GM23338 (cell line): ENCODE results near the gene PDE3B. TPM values are rescaled to one million over a fixed set of nuclear protein-coding genes. Genes with fewer than 3 reads are reported as not detected.

Experiments used
- ATAC-seq: fragments of 200-7000 bp; cut with Tn5 transposase; 3 replicates; pipeline ENCODE4 v1.9.1; 2020
- DNase-seq: peaks from one replicate; pipeline ENCODE4 v3.0.0-alpha.2; 2015; ENCODE audit warnings: low spot score
- H2AFZ ChIP-seq: fragments of 200-600 bp; sonication (generic); 2 replicates; pipeline ENCODE4 v1.8.0; 2016; ENCODE audit warnings: antibody characterized with exemption, mild to moderate bottlenecking, moderate library complexity
- H3F3A ChIP-seq: fragments of 200-600 bp; sonication (generic); replicated peaks from 2 replicates; pipeline ENCODE4 v1.8.0; 2017; ENCODE audit warnings: antibody characterized with exemption, mixed run types, low read depth
- H3K27ac ChIP-seq: fragments of 200-600 bp; sonication (generic); 2 replicates; pipeline ENCODE4 v1.6.1; 2016; ENCODE audit warnings: low read depth
- H3K27me3 ChIP-seq: fragments of 200-600 bp; sonication (generic); 2 replicates; pipeline ENCODE4 v1.8.0; 2016; ENCODE audit warnings: mild to moderate bottlenecking, mixed run types, moderate library complexity; ENCODE audit not compliant: insufficient read depth
- H3K36me3 ChIP-seq: fragments of 200-600 bp; sonication (generic); 2 replicates; pipeline ENCODE4 v1.8.0; 2016; ENCODE audit warnings: mild to moderate bottlenecking; ENCODE audit not compliant: insufficient read depth
- H3K4me1 ChIP-seq: fragments of 200-600 bp; sonication (generic); 2 replicates; pipeline ENCODE4 v1.8.0; 2016; ENCODE audit warnings: mild to moderate bottlenecking, moderate library complexity; ENCODE audit not compliant: insufficient read depth
- H3K4me2 ChIP-seq: fragments of 200-600 bp; sonication (generic); 2 replicates; pipeline ENCODE4 v1.7.1; 2017; ENCODE audit warnings: mixed run types
- H3K4me3 ChIP-seq: fragments of 200-600 bp; sonication (generic); 2 replicates; pipeline ENCODE4 v1.6.1; 2016; ENCODE audit warnings: mixed run types
- H3K79me2 ChIP-seq: fragments of 200-600 bp; sonication (generic); replicated peaks from 2 replicates; pipeline ENCODE4 v1.8.0; 2017; ENCODE audit warnings: mild to moderate bottlenecking; ENCODE audit not compliant: insufficient read depth
- H3K9me2 ChIP-seq: fragments of 200-600 bp; sonication (generic); 2 replicates; pipeline ENCODE4 v1.8.0; 2017; ENCODE audit not compliant: insufficient read depth
- H4K20me1 ChIP-seq: fragments of 200-600 bp; sonication (generic); replicated peaks from 2 replicates; pipeline ENCODE4 v1.8.0; 2017; ENCODE audit warnings: mild to moderate bottlenecking; ENCODE audit not compliant: insufficient read depth
- H3K27ac Mint-ChIP-seq: 2 replicates; pipeline ENCODE4 v1.8.0; 2020; ENCODE audit warnings: inconsistent platforms, mild to moderate bottlenecking, moderate library complexity, mixed read lengths
- H3K27me3 Mint-ChIP-seq: 3 replicates; pipeline ENCODE4 v1.8.0; 2022; ENCODE audit warnings: low read depth, mild to moderate bottlenecking, moderate library complexity, mixed read lengths, inconsistent platforms; ENCODE audit not compliant: insufficient read depth, poor library complexity
- H3K36me3 Mint-ChIP-seq: 3 replicates; pipeline ENCODE4 v1.8.0; 2021; ENCODE audit warnings: low read depth, mild to moderate bottlenecking, inconsistent platforms, moderate library complexity, mixed read lengths
- H3K4me1 Mint-ChIP-seq: 3 replicates; pipeline ENCODE4 v1.8.0; 2020; ENCODE audit warnings: mild to moderate bottlenecking, inconsistent platforms, mixed read lengths
- H3K4me3 Mint-ChIP-seq: 3 replicates; pipeline ENCODE4 v1.8.0; 2021; ENCODE audit warnings: moderate library complexity, mild to moderate bottlenecking, inconsistent platforms, mixed read lengths
- H3K9me3 Mint-ChIP-seq: 3 replicates; pipeline ENCODE4 v1.8.0; 2020; ENCODE audit warnings: moderate library complexity, mild to moderate bottlenecking, inconsistent platforms, mixed read lengths
- CREB1 ChIP-seq: fragments of 250-450 bp; sonication (Bioruptor Pico); IDR thresholded peaks from 2 replicates; pipeline ENCODE4 v1.5.0; 2020; ENCODE audit warnings: low read depth, mild to moderate bottlenecking, moderate library complexity
- EZH2phosphoT487 ChIP-seq: fragments of 200-600 bp; sonication (generic); IDR thresholded peaks from one replicate; pipeline ENCODE4 v1.8.1; 2018; ENCODE audit warnings: antibody characterized with exemption; ENCODE audit not compliant: unreplicated experiment
- NANOG ChIP-seq: IDR thresholded peaks from 2 replicates; pipeline ENCODE4 v1.6.1; 2016; ENCODE audit warnings: antibody characterized with exemption, borderline replicate concordance
- ZNF331 ChIP-seq: fragments of 250-450 bp; sonication (Bioruptor Pico); IDR thresholded peaks from 2 replicates; pipeline ENCODE4 v1.5.0; 2020; ENCODE audit warnings: low read depth, mild to moderate bottlenecking, moderate library complexity
- polyA plus RNA-seq: library from polyadenylated mRNA; unstranded; fragments of >200 nt; fragmentation: Nextera tagmentation; extraction: Ambion mirVana; gene quantifications from 2 replicates; pipeline ENCODE4 v1.2.1, GENCODE V29; 2016
- total RNA-seq: library from RNA; depleted of rRNA; stranded (reverse); fragments of >200 nt; shearing (Covaris generic); gene quantifications from 2 replicates; pipeline ENCODE4 v1.2.3, GENCODE V29; 2014
- TF ChIP-seq, protein P1 (sequence below): fragments of 250-450 bp; sonication (Bioruptor Pico); IDR thresholded peaks from 2 replicates; pipeline ENCODE4 v1.5.0; 2020; ENCODE audit warnings: mild to moderate bottlenecking, moderate library complexity
- TF ChIP-seq, protein P2 (sequence below), 2 experiments: fragments of 200-600 bp in 1 of 2; sonication (generic) in 1 of 2; conservative IDR thresholded peaks; 2 replicates each; pipeline versions ENCODE4 v1.5.1 to v1.6.1; 2016 to 2017; ENCODE audit warnings: antibody characterized with exemption in 2 of 2, low read depth in 2 of 2, mild to moderate bottlenecking in 2 of 2, moderate library complexity in 1 of 2

The PDE3B gene
- total and polyA plus RNA-seq, 2 experiments from 2014 or later = 4.3 to 21.3 TPM

DNA sequence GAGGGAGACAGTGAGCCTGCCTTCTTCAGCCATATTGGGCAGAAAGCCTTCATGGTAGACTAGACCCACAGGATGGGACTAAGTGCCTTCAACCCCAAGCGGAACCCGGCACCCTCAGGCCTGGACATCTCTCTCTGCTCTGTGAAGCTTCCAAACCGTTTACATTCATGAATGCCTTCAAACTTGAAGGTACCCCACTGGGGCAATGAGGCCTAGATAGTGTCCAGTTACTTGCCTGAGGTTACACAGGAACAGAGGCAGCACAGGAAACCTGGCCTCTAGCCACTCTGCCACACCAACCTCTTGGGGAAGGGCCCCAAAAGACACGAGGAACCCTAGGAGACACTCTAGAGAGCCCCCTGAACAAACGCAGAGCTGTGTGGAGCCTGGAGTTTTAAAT is 263.0 kb downstream of the PDE3B start (continued):
- TF ChIP-seq, protein P1, sequence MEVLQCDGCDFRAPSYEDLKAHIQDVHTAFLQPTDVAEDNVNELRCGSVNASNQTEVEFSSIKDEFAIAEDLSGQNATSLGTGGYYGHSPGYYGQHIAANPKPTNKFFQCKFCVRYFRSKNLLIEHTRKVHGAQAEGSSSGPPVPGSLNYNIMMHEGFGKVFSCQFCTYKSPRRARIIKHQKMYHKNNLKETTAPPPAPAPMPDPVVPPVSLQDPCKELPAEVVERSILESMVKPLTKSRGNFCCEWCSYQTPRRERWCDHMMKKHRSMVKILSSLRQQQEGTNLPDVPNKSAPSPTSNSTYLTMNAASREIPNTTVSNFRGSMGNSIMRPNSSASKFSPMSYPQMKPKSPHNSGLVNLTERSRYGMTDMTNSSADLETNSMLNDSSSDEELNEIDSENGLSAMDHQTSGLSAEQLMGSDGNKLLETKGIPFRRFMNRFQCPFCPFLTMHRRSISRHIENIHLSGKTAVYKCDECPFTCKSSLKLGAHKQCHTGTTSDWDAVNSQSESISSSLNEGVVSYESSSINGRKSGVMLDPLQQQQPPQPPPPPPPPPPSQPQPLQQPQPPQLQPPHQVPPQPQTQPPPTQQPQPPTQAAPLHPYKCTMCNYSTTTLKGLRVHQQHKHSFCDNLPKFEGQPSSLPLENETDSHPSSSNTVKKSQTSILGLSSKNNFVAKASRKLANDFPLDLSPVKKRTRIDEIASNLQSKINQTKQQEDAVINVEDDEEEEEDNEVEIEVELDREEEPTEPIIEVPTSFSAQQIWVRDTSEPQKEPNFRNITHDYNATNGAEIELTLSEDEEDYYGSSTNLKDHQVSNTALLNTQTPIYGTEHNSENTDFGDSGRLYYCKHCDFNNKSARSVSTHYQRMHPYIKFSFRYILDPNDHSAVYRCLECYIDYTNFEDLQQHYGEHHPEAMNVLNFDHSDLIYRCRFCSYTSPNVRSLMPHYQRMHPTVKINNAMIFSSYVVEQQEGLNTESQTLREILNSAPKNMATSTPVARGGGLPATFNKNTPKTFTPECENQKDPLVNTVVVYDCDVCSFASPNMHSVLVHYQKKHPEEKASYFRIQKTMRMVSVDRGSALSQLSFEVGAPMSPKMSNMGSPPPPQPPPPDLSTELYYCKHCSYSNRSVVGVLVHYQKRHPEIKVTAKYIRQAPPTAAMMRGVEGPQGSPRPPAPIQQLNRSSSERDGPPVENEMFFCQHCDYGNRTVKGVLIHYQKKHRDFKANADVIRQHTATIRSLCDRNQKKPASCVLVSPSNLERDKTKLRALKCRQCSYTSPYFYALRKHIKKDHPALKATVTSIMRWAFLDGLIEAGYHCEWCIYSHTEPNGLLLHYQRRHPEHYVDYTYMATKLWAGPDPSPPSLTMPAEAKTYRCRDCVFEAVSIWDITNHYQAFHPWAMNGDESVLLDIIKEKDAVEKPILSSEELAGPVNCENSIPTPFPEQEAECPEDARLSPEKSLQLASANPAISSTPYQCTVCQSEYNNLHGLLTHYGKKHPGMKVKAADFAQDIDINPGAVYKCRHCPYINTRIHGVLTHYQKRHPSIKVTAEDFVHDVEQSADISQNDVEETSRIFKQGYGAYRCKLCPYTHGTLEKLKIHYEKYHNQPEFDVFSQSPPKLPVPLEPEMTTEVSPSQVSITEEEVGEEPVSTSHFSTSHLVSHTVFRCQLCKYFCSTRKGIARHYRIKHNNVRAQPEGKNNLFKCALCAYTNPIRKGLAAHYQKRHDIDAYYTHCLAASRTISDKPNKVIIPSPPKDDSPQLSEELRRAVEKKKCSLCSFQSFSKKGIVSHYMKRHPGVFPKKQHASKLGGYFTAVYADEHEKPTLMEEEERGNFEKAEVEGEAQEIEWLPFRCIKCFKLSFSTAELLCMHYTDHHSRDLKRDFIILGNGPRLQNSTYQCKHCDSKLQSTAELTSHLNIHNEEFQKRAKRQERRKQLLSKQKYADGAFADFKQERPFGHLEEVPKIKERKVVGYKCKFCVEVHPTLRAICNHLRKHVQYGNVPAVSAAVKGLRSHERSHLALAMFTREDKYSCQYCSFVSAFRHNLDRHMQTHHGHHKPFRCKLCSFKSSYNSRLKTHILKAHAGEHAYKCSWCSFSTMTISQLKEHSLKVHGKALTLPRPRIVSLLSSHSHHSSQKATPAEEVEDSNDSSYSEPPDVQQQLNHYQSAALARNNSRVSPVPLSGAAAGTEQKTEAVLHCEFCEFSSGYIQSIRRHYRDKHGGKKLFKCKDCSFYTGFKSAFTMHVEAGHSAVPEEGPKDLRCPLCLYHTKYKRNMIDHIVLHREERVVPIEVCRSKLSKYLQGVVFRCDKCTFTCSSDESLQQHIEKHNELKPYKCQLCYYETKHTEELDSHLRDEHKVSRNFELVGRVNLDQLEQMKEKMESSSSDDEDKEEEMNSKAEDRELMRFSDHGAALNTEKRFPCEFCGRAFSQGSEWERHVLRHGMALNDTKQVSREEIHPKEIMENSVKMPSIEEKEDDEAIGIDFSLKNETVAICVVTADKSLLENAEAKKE (CRISPR knock-in tag) = no peak
- TF ChIP-seq CREB1 (CRISPR knock-in tag) (no peak), ZNF331 (CRISPR knock-in tag) (no peak), NANOG (no peak), EZH2phosphoT487 (no peak)

DNA sequence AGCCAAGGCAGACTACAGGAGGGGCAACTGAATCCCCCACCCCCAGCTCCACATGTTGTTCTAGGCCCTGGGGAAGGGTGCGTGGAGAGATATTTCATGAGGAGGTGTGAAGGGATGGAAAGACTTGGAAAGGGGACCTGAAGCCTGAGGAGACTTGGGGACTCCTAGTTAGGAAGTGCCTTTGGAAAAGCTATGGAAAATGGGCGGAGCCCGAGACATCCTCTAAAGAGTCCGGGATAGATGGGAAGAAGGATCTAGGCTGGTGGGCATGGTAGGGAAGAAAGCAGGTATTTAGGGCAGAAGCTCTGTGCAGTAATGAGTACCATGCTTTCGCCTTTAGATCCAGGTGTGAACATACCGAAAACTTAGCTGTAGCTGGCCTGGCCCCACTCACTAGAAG is 263.4 kb downstream of the PDE3B start:
- H3K4me1 ChIP-seq = no peaks in the 10 kb centered on the region
- H3K27me3 ChIP-seq = peaks cover 11% of the 10 kb centered on the region
- H3K36me3 ChIP-seq = no peaks in the 10 kb centered on the region
- no peak for DNase-seq
- 0 out of 3 replicates have a peak overlapping the region, but pooled peaks have one; percentile 6 for H3K4me3 Mint-ChIP-seq
- H3K9me2 ChIP-seq = no peaks in the 10 kb centered on the region
- peak overlapping the region; percentile 96; the same call in 1 of the 2 replicates for H3K4me2 ChIP-seq
- peaks cover 20% of the 10 kb centered on the region for H3K27me3 Mint-ChIP-seq
- H3F3A ChIP-seq = no peaks in the 10 kb centered on the region; the same call in 1 of the 2 replicates
- H4K20me1 ChIP-seq = no peaks in the 10 kb centered on the region
- no peaks in the 10 kb centered on the region for H3K36me3 Mint-ChIP-seq
- peaks cover 16% of the 10 kb centered on the region for H3K4me1 Mint-ChIP-seq
- no peak overlapping the region for H3K27ac Mint-ChIP-seq
- H2AFZ ChIP-seq = no peak overlapping the region
- H3K27ac ChIP-seq = no peak overlapping the region
- no peaks in the 10 kb centered on the region for H3K9me3 Mint-ChIP-seq
- no peak for ATAC-seq
- no peaks in the 10 kb centered on the region for H3K79me2 ChIP-seq
- H3K4me3 ChIP-seq = no peak overlapping the region
- TF ChIP-seq, protein P1 (CRISPR knock-in tag) = no peak
- TF ChIP-seq ZNF331 (CRISPR knock-in tag) (no peak), NANOG (no peak)
- TF ChIP-seq, protein P2, sequence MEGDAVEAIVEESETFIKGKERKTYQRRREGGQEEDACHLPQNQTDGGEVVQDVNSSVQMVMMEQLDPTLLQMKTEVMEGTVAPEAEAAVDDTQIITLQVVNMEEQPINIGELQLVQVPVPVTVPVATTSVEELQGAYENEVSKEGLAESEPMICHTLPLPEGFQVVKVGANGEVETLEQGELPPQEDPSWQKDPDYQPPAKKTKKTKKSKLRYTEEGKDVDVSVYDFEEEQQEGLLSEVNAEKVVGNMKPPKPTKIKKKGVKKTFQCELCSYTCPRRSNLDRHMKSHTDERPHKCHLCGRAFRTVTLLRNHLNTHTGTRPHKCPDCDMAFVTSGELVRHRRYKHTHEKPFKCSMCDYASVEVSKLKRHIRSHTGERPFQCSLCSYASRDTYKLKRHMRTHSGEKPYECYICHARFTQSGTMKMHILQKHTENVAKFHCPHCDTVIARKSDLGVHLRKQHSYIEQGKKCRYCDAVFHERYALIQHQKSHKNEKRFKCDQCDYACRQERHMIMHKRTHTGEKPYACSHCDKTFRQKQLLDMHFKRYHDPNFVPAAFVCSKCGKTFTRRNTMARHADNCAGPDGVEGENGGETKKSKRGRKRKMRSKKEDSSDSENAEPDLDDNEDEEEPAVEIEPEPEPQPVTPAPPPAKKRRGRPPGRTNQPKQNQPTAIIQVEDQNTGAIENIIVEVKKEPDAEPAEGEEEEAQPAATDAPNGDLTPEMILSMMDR (conservative IDR thresholded peaks at IDR 0.05; ENCODE audit: low read depth in 2 of 2) = no peak
